HepG2 (cell line): ENCODE data around the gene PDLIM4. TPM values are rescaled to one million over a fixed set of nuclear protein-coding genes. Genes with fewer than 3 reads are reported as not detected.

Experiments used
- ATAC-seq: fragments of 200-7000 bp; cut with Tn5 transposase; 3 replicates; pipeline ENCODE4 v1.9.1; 2020; ENCODE audit warnings: mild to moderate bottlenecking, moderate library complexity
- BruUV-seq: library from RNA; stranded (reverse); fragments of 400-500 nt; replicated peaks from 2 replicates; lab custom pipeline; 2021; lab: Mats Ljungman, UMichigan
- CTCF ChIA-PET: fragments of 300-600 bp; formaldehyde crosslinking; extraction: SDS; loops from one replicate; lab custom pipeline; 2021; ENCODE audit warnings: low total read pairs, inconsistent platforms, low intra/inter-chr PET ratio; lab: Yijun Ruan, JAX
- POLR2A ChIA-PET: fragments of 350-600 bp; sonication (Branson Sonifier 250); formaldehyde crosslinking; loops from one replicate; lab custom pipeline; 2020; ENCODE audit warnings: antibody characterized with exemption, inconsistent platforms; lab: Yijun Ruan, JAX
- DNase-seq: peaks from one replicate; pipeline ENCODE4 v3.0.0-alpha.2; 2015; ENCODE audit warnings: low spot score
- FAIRE-seq: peaks from 3 replicates; lab custom pipeline; 2011; peaks lifted over from hg19 to GRCh38; lab: Jason Lieb, UNC
- H2AFZ ChIP-seq: one replicate; pipeline ENCODE4 v1.6.1; 2011; ENCODE audit warnings: low read length, inconsistent platforms
- H3K27ac ChIP-seq: fragments of 300-600 bp; 3 replicates; pipeline ENCODE4 v1.8.0; 2011; ENCODE audit warnings: mixed run types, mild to moderate bottlenecking, mixed read lengths, low read length, inconsistent platforms; ENCODE audit not compliant: insufficient read depth; ENCODE audit errors: extremely low read length
- H3K27me3 ChIP-seq, 2 experiments: fragments of 200-600 bp in 1 of 2; 2 replicates in 1 of 2; 3 replicates in 1 of 2; pipeline versions ENCODE4 v1.6.0 to v1.8.0; 2011; ENCODE audit warnings: low read length in 2 of 2, mild to moderate bottlenecking in 2 of 2, moderate library complexity in 2 of 2, inconsistent platforms in 1 of 2; ENCODE audit not compliant: insufficient read depth in 2 of 2, control insufficient read depth in 1 of 2
- H3K36me3 ChIP-seq, 2 experiments: fragments of 200-600 bp in 1 of 2; replicated peaks in 1 of 2; 2 replicates in 1 of 2; 3 replicates in 1 of 2; pipeline versions ENCODE4 v1.5.1 to v1.8.0; 2011; ENCODE audit warnings: low read length in 2 of 2, inconsistent platforms in 1 of 2; ENCODE audit not compliant: insufficient read depth in 2 of 2, control insufficient read depth in 1 of 2
- H3K4me1 ChIP-seq: 2 replicates; pipeline ENCODE4 v1.5.1; 2012; ENCODE audit warnings: low read length, inconsistent platforms; ENCODE audit not compliant: insufficient read depth
- H3K4me2 ChIP-seq: 2 replicates; pipeline ENCODE4 v1.6.0; 2011; ENCODE audit warnings: low read depth, low read length, inconsistent platforms
- H3K4me3 ChIP-seq, 3 experiments: fragments of 200-600 bp in 1 of 3; sonication (generic), shearing (Covaris generic) in 1 of 3; replicated peaks in 1 of 3; 2 replicates each; pipeline ENCODE4 v1.5.1; 2011 to 2016; ENCODE audit warnings: low read length in 3 of 3, inconsistent platforms in 2 of 3, low read depth in 2 of 3, mild to moderate bottlenecking in 2 of 3, control low read depth in 1 of 3, mixed read lengths in 1 of 3; ENCODE audit not compliant: insufficient read depth in 1 of 3
- H3K79me2 ChIP-seq: one replicate; pipeline ENCODE4 v1.6.1; 2011; ENCODE audit warnings: low read length, inconsistent platforms; ENCODE audit not compliant: insufficient read depth
- H3K9ac ChIP-seq: 2 replicates; pipeline ENCODE4 v1.6.0; 2011; ENCODE audit warnings: mild to moderate bottlenecking, low read depth, low read length, inconsistent platforms; ENCODE audit not compliant: insufficient read depth
- H3K9me3 ChIP-seq: 2 replicates; pipeline ENCODE4 v1.5.1; 2012; ENCODE audit warnings: mild to moderate bottlenecking, low read length
- H4K20me1 ChIP-seq: 2 replicates; pipeline ENCODE4 v1.6.0; 2011; ENCODE audit warnings: inconsistent platforms, mild to moderate bottlenecking, low read length, moderate library complexity; ENCODE audit not compliant: insufficient read depth
- ARNTL ChIP-seq: sonication (generic); formaldehyde crosslinking; IDR thresholded peaks from 2 replicates; pipeline ENCODE4 v1.4.0; 2020; ENCODE audit warnings: mild to moderate bottlenecking, missing genetic modification reagents
- DNMT1 ChIP-seq: sonication (generic); formaldehyde crosslinking; IDR thresholded peaks from 2 replicates; pipeline ENCODE4 v1.5.1; 2020; ENCODE audit warnings: mild to moderate bottlenecking, missing genetic modification reagents
- DZIP1 ChIP-seq: sonication (generic); formaldehyde crosslinking; IDR thresholded peaks from 2 replicates; pipeline ENCODE4 v1.5.0; 2020; ENCODE audit warnings: mild to moderate bottlenecking, missing genetic modification reagents
- HNRNPK ChIP-seq: fragments of 200-400 bp; formaldehyde crosslinking; IDR thresholded peaks from 2 replicates; pipeline ENCODE4 v1.6.1; 2018; ENCODE audit warnings: low read length, low read depth, moderate library complexity, mild to moderate bottlenecking; ENCODE audit not compliant: poor library complexity, severe bottlenecking
- IRF1 ChIP-seq: sonication (generic); formaldehyde crosslinking; IDR thresholded peaks from 2 replicates; pipeline ENCODE4 v1.4.0; 2020; ENCODE audit warnings: low read depth, mild to moderate bottlenecking, missing genetic modification reagents
- RFX5 ChIP-seq: IDR thresholded peaks from 2 replicates; pipeline ENCODE4 v1.6.1; 2011; ENCODE audit warnings: low read depth, low read length, improper control_type of control experiment
- RORA ChIP-seq: sonication (generic); formaldehyde crosslinking; IDR thresholded peaks from 2 replicates; pipeline ENCODE4 v1.5.0; 2020; ENCODE audit warnings: mild to moderate bottlenecking, missing genetic modification reagents, moderate library complexity
- SRSF9 ChIP-seq: fragments of 200-400 bp; formaldehyde crosslinking; IDR thresholded peaks from 2 replicates; pipeline ENCODE4 v1.6.1; 2018; ENCODE audit warnings: borderline replicate concordance, mild to moderate bottlenecking, low read depth, low read length; ENCODE audit not compliant: insufficient read depth, poor library complexity, severe bottlenecking
- UBTF ChIP-seq: sonication (generic); formaldehyde crosslinking; IDR thresholded peaks from 2 replicates; pipeline ENCODE4 v1.4.0; 2020; ENCODE audit warnings: mild to moderate bottlenecking, missing genetic modification reagents
- ZBTB7B ChIP-seq: sonication (generic); formaldehyde crosslinking; IDR thresholded peaks from 2 replicates; pipeline ENCODE4 v1.4.0; 2020; ENCODE audit warnings: missing genetic modification reagents
- ZNF766 ChIP-seq: sonication (generic); formaldehyde crosslinking; IDR thresholded peaks from 2 replicates; pipeline ENCODE4 v1.5.0; 2020; ENCODE audit warnings: missing genetic modification reagents, borderline replicate concordance
- ZNF878 ChIP-seq: sonication (generic); formaldehyde crosslinking; IDR thresholded peaks from 2 replicates; pipeline ENCODE4 v1.8.1; 2023; ENCODE audit warnings: mild to moderate bottlenecking, missing genetic modification reagents, moderate library complexity
- WGBS: methylation state at CpG from one replicate; pipeline ENCODE4 v1.1.6; 2017; ENCODE audit warnings: low lambda C conversion rate; 5-methylcytosine and 5-hydroxymethylcytosine counted together
- in situ Hi-C: cut with HindIII; loops from 2 replicates; pipeline ENCODE4 v1.10.0; 2017; ENCODE audit warnings: low pct_unique_long_range_greater_than_20kb; ENCODE audit not compliant: extremely low pct_ligation_motif_present
- intact Hi-C: fragments of 100-400 bp; cut with micrococcal nuclease; formaldehyde crosslinking; loops from one replicate; pipeline ENCODE4 v1.10.0; 2022; ENCODE audit not compliant: unreplicated experiment
- polyA plus RNA-seq, 8 experiments: library from polyadenylated mRNA; depleted of rRNA in 3 of 8; stranded (reverse) in 7 of 8; unstranded in 1 of 8; fragments of >200 nt; fragmentation: Illumina TruSeq in 4 of 8; extraction: Trizol in 4 of 8; gene quantifications; 2 replicates each; pipeline versions ENCODE4 v1.2.1 to v1.2.3, GENCODE V29; 2011 to 2016; ENCODE audit warnings: low read depth in 4 of 8, missing spikeins in 1 of 8, mixed read lengths in 1 of 8; ENCODE audit not compliant: insufficient read depth in 1 of 8
- total RNA-seq, 5 experiments: library from RNA; depleted of rRNA; stranded (reverse); fragments of >200 nt; fragmentation: Illumina TruSeq; extraction: Trizol; gene quantifications; 2 replicates each; pipeline ENCODE4 v1.2.3, GENCODE V29; 2016; ENCODE audit warnings: low read depth in 1 of 5
- TF ChIP-seq, protein P1 (sequence below): sonication (generic); formaldehyde crosslinking; IDR thresholded peaks from 2 replicates; pipeline ENCODE4 v1.4.0; 2020; ENCODE audit warnings: mild to moderate bottlenecking, missing genetic modification reagents

The PDLIM4 gene
- total and polyA plus RNA-seq, 2 of the 13 experiments (the other 11 are each of a cell fraction or from before 2014, with no cell fraction given), result 1.1 to 2.3 TPM

GRCh38 chr5:132237670-132238069, 19.8 kb upstream of the PDLIM4 start:
- no peak for FAIRE-seq
- no peak for ATAC-seq
- H3K27ac ChIP-seq, result no peak overlapping the region
- no peak for TF ChIP-seq HNRNPK
- no peak for TF ChIP-seq ARNTL (CRISPR knock-in tag)
- TF ChIP-seq ZBTB7B (CRISPR knock-in tag), result no peak
- TF ChIP-seq DNMT1, result no peak
- no peak for TF ChIP-seq ZNF766 (CRISPR knock-in tag)
- TF ChIP-seq RFX5, result no peak
- no peak for TF ChIP-seq ZNF878
- TF ChIP-seq SRSF9, result no peak
- no peak for TF ChIP-seq IRF1 (CRISPR knock-in tag)
- TF ChIP-seq, protein P1, sequence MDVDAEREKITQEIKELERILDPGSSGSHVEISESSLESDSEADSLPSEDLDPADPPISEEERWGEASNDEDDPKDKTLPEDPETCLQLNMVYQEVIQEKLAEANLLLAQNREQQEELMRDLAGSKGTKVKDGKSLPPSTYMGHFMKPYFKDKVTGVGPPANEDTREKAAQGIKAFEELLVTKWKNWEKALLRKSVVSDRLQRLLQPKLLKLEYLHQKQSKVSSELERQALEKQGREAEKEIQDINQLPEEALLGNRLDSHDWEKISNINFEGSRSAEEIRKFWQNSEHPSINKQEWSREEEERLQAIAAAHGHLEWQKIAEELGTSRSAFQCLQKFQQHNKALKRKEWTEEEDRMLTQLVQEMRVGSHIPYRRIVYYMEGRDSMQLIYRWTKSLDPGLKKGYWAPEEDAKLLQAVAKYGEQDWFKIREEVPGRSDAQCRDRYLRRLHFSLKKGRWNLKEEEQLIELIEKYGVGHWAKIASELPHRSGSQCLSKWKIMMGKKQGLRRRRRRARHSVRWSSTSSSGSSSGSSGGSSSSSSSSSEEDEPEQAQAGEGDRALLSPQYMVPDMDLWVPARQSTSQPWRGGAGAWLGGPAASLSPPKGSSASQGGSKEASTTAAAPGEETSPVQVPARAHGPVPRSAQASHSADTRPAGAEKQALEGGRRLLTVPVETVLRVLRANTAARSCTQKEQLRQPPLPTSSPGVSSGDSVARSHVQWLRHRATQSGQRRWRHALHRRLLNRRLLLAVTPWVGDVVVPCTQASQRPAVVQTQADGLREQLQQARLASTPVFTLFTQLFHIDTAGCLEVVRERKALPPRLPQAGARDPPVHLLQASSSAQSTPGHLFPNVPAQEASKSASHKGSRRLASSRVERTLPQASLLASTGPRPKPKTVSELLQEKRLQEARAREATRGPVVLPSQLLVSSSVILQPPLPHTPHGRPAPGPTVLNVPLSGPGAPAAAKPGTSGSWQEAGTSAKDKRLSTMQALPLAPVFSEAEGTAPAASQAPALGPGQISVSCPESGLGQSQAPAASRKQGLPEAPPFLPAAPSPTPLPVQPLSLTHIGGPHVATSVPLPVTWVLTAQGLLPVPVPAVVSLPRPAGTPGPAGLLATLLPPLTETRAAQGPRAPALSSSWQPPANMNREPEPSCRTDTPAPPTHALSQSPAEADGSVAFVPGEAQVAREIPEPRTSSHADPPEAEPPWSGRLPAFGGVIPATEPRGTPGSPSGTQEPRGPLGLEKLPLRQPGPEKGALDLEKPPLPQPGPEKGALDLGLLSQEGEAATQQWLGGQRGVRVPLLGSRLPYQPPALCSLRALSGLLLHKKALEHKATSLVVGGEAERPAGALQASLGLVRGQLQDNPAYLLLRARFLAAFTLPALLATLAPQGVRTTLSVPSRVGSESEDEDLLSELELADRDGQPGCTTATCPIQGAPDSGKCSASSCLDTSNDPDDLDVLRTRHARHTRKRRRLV (CRISPR knock-in tag), result no peak
- TF ChIP-seq RORA (CRISPR knock-in tag), result no peak
- no peak for TF ChIP-seq UBTF (CRISPR knock-in tag)
- no peak for TF ChIP-seq DZIP1 (CRISPR knock-in tag)

More at GRCh38 chr5:132237670-132238069, 19.8 kb upstream of the PDLIM4 start:
- POLR2A ChIA-PET, result interaction anchor here (1.0 kb wide), 2 partner anchors 10 to 56 kb away, joined by 5 to 7 read pairs; partner anchors contain the start of genes P4HA2 and SLC22A4
- Histone ChIP-seq H3K4me3 (no peak overlapping the region), H3K9me3 (no peaks in the 10 kb centered on the region), H3K36me3 (no peaks in the 10 kb centered on the region), H4K20me1 (no peaks in the 10 kb centered on the region), H3K4me1 (no peaks in the 10 kb centered on the region), H3K27me3 (no peaks in the 10 kb centered on the region; a peak in 3 of 5 replicates), H3K9ac (no peak overlapping the region), H3K79me2 (no peaks in the 10 kb centered on the region), H2AFZ (no peak overlapping the region), H3K4me2 (no peak overlapping the region)
- no peak for DNase-seq
- intact Hi-C loops, result loop anchor here (2.0 kb wide), 1 partner anchor 41 kb away; no protein-coding TSS in a partner anchor
- in situ Hi-C loops, result no loop called here
- CTCF ChIA-PET, result interaction anchor here (1.2 to 1.4 kb wide), 2 partner anchors 46 to 263 kb away, joined by 3 to 8 read pairs; no protein-coding TSS in a partner anchor
- no TSS peak for BruUV-seq
- 74% methylated on average over 4 of the region's 4 CpGs for WGBS
